ENCODE results near the gene HINFP. TPM values are rescaled to one million over a fixed set of nuclear protein-coding genes. Genes with fewer than 3 reads are reported as not detected.

HINFP gene
- total RNA-seq, 1 experiment from 2014 or later = 38.1 TPM

- TF ChIP-seq, protein P1, sequence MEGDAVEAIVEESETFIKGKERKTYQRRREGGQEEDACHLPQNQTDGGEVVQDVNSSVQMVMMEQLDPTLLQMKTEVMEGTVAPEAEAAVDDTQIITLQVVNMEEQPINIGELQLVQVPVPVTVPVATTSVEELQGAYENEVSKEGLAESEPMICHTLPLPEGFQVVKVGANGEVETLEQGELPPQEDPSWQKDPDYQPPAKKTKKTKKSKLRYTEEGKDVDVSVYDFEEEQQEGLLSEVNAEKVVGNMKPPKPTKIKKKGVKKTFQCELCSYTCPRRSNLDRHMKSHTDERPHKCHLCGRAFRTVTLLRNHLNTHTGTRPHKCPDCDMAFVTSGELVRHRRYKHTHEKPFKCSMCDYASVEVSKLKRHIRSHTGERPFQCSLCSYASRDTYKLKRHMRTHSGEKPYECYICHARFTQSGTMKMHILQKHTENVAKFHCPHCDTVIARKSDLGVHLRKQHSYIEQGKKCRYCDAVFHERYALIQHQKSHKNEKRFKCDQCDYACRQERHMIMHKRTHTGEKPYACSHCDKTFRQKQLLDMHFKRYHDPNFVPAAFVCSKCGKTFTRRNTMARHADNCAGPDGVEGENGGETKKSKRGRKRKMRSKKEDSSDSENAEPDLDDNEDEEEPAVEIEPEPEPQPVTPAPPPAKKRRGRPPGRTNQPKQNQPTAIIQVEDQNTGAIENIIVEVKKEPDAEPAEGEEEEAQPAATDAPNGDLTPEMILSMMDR (IDR thresholded peaks at IDR 0.05 in 2 of 3, conservative IDR thresholded peaks at IDR 0.05 in 1 of 3; ENCODE audit: borderline replicate concordance in 1 of 3, insufficient read depth in 1 of 3, low read depth in 2 of 3, low read length in 2 of 3) = no peak
- TF ChIP-seq ELF1 (IDR thresholded peaks at IDR 0.05; ENCODE audit: borderline replicate concordance, low read depth) (no peak), FOSL1 (IDR thresholded peaks at IDR 0.05; ENCODE audit: low read depth) (no peak), CBX3 (IDR thresholded peaks at IDR 0.05; ENCODE audit: low read depth) (no peak), CEBPB (IDR thresholded peaks at IDR 0.05; ENCODE audit: low read depth) (no peak), ZFX (IDR thresholded peaks at IDR 0.05) (no peak), EGR1 (IDR thresholded peaks at IDR 0.05; ENCODE audit: low read depth) (no peak), JUND (IDR thresholded peaks at IDR 0.05) (no peak), EZH2phosphoT487 (IDR thresholded peaks at IDR 0.05; ENCODE audit: borderline replicate concordance) (no peak), TCF7L2 (IDR thresholded peaks at IDR 0.05; ENCODE audit: borderline replicate concordance, extremely low read depth, insufficient read depth, insufficient read length) (no peak), ZNF274 (IDR thresholded peaks at IDR 0.05; ENCODE audit: low read depth, low read length) (no peak), YY1 (IDR thresholded peaks at IDR 0.05; ENCODE audit: extremely low read depth, insufficient replicate concordance, low read depth, low read length) (no peak)
- TF ChIP-seq, protein P2, sequence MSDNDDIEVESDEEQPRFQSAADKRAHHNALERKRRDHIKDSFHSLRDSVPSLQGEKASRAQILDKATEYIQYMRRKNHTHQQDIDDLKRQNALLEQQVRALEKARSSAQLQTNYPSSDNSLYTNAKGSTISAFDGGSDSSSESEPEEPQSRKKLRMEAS (IDR thresholded peaks at IDR 0.05) = no peak
Observed at GRCh38 chr11:119087123-119087522, 34.3 kb upstream of the HINFP start (continued).

GRCh38 chr11:119087747-119088241 lies 33.6 kb upstream of the HINFP start:
- POLR2A ChIA-PET = no interaction called here
- peaks cover 0 to 5% of the 10 kb centered on the region in 2 experiments; a peak in 1 of 4 replicates for H3K36me3 ChIP-seq (ENCODE audit: control insufficient read depth in 1 of 2, insufficient read depth in 2 of 2, low read length in 2 of 2)
- H3K4me2 ChIP-seq (ENCODE audit: low read length) = peak overlapping the region; percentile 46
- intact Hi-C loops (cut with micrococcal nuclease) = no loop called here
- peak overlapping the region; percentile 19 for H3K9ac ChIP-seq (ENCODE audit: low read length)
- TF ChIP-seq, protein P3, sequence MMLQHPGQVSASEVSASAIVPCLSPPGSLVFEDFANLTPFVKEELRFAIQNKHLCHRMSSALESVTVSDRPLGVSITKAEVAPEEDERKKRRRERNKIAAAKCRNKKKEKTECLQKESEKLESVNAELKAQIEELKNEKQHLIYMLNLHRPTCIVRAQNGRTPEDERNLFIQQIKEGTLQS (IDR thresholded peaks at IDR 0.05) = no peak
- TF ChIP-seq FOSL1 (IDR thresholded peaks at IDR 0.05; ENCODE audit: low read depth) = 0 out of 2 replicates have a peak, but pooled peaks have one; percentile 7
- TF ChIP-seq, protein P2 (IDR thresholded peaks at IDR 0.05) = peak; percentile 26; the same call in 1 of the 2 replicates
- TF ChIP-seq SRF (IDR thresholded peaks at IDR 0.05; ENCODE audit: low read depth) = no peak
- TF ChIP-seq SIN3A (IDR thresholded peaks at IDR 0.05; ENCODE audit: low read depth) = no peak
- no peak for TF ChIP-seq ELF1 (IDR thresholded peaks at IDR 0.05; ENCODE audit: borderline replicate concordance, low read depth)
- H2AFZ ChIP-seq (ENCODE audit: low read depth, low read length, poor library complexity, severe bottlenecking) = no peak overlapping the region
- peaks cover 25 to 40% of the 10 kb centered on the region in 2 experiments for H3K4me1 ChIP-seq (ENCODE audit: control insufficient read depth in 1 of 2, insufficient read depth in 2 of 2, low read length in 2 of 2)
- CTCF ChIA-PET = no interaction called here
- RAD21 ChIA-PET (ENCODE audit: low non-redundant PET in 1 of 2, low total read pairs in 2 of 2, uncharacterized antibody in 2 of 2, unreplicated experiment in 2 of 2) = no interaction called here
- no peak for ATAC-seq
- H3K27ac ChIP-seq (ENCODE audit: low read depth, low read length) = peak overlapping the region; percentile 40; the same call in 1 of the 2 replicates
- no peaks in the 10 kb centered on the region for H3K9me2 ChIP-seq (ENCODE audit: insufficient read depth)
- H3K4me3 ChIP-seq (replicated peaks in 1 of 2; ENCODE audit: low read depth in 1 of 2, low read length in 2 of 2) = 0 out of 4 replicates have a peak overlapping the region, but pooled peaks of 1 of the 2 experiments have one; percentile 4
- H3K27me3 ChIP-seq (ENCODE audit: insufficient read depth, low read length) = no peaks in the 10 kb centered on the region
- no TSS peak for BruUV-seq (replicated peaks)
- no peaks in the 10 kb centered on the region for H4K20me1 ChIP-seq (ENCODE audit: insufficient read depth)
- peaks cover 27% of the 10 kb centered on the region for H3K79me2 ChIP-seq (ENCODE audit: insufficient read depth, low read length)
- H3K9me3 ChIP-seq (ENCODE audit: control insufficient read depth in 1 of 2, insufficient read depth in 1 of 2, low read depth in 1 of 2, low read length in 2 of 2) = no peaks in the 10 kb centered on the region
- DNase-seq (ENCODE audit: low read depth, low spot score) = no peak

Measured in HCT116 (cell line).